ENCODE results near the gene ERP44. TPM values are rescaled to one million over a fixed set of nuclear protein-coding genes. Genes with fewer than 3 reads are reported as not detected.
"Not testable (repeated sequence)": the region's sequence is repeated elsewhere in the genome, so short reads cannot be mapped to it uniquely, and the experiment has no call there.

ERP44 gene
- total and polyA plus RNA-seq, 9 donors: 16.0 to 26.5 (median 18.8) TPM

DNA sequence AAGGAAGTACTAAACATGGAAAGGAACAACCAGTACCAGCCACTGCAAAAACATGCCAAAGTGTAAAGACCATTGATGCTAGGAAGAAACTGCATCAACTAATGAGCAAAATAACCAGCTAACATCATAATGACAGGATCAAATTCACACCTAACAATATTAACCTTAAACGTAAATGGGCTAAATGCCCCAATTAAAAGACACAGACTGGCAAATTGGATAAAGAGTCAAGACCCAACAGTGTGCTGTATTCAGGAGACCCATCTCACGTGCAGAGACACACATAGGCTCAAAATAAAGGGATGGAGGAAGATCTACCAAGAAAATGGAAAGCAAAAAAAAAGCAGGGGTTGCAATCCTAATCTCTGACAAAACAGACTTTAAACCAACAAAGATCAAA, 108.3 kb downstream of the ERP44 start:
- H3K27ac ChIP-seq (ENCODE audit: low read length); H3K36me3 ChIP-seq (ENCODE audit: control insufficient read depth, insufficient read depth, low read length); DNase-seq; H3K4me1 ChIP-seq (ENCODE audit: control insufficient read depth, insufficient read depth, low read length); H3K4me3 ChIP-seq (ENCODE audit: low read length); H3K27me3 ChIP-seq (ENCODE audit: control insufficient read depth, insufficient read depth, low read length): not testable (repeated sequence)
- no CpG with 5 or more reads among the region's 2 CpGs for WGBS (ENCODE audit: insufficient coverage)
- peaks cover 12% of the 10 kb centered on the region for H3K9me3 ChIP-seq (replicated peaks; ENCODE audit: control insufficient read depth, low read depth, low read length)

DNA sequence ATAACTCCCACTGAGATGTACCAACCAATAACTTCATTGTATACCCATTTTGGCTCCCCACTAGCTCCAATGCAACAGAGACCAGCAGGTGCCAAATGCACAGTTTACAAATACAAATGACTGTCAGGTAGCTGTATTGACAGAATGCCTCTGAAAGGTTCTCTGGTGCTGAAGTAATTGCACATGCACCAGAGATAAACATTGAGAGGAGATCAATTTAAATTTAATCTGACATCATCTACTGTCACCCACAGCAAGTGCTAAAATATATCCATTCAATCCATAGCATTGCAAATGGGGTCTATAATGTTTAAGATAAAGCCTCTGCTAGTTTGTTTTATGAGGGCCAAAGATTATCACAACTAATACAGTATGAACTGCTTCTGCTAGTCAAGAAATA, 112.2 kb downstream of the ERP44 start:
- peaks cover 12% of the 10 kb centered on the region for H3K9me3 ChIP-seq (replicated peaks; ENCODE audit: control insufficient read depth, low read depth, low read length)
- peaks cover 5% of the 10 kb centered on the region for H3K36me3 ChIP-seq (ENCODE audit: control insufficient read depth, insufficient read depth, low read length)
- no peak for DNase-seq
- no peak overlapping the region for H3K27ac ChIP-seq (ENCODE audit: low read length)
- no peaks in the 10 kb centered on the region for H3K27me3 ChIP-seq (ENCODE audit: control insufficient read depth, insufficient read depth, low read length)
- no peaks in the 10 kb centered on the region for H3K4me1 ChIP-seq (ENCODE audit: control insufficient read depth, insufficient read depth, low read length)
- no peak overlapping the region for H3K4me3 ChIP-seq (ENCODE audit: low read length)

DNA sequence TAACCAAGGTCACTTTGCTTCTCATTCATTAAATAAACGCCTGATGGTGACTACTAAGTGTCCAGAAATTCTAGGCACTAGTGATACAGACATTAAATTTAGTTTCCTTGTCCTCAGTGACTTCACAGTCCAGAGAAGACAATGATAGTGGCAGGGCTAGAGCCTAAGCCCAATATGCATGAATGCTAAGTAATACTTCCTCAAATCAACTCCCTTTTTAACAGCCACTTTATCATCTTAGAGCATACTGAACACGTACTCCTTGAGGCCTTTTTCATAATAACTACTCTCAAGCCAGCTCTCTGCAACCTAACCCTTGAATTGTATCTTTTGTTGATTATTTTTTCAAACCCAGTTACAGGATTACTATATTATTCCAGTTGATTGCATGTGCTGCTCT, 118.2 kb downstream of the ERP44 start:
- Histone ChIP-seq H3K27me3 (ENCODE audit: control insufficient read depth, insufficient read depth, low read length) (no peaks in the 10 kb centered on the region), H3K27ac (ENCODE audit: low read length) (no peak overlapping the region), H3K4me3 (ENCODE audit: low read length) (no peak overlapping the region), H3K36me3 (ENCODE audit: control insufficient read depth, insufficient read depth, low read length) (peaks cover 5% of the 10 kb centered on the region), H3K4me1 (ENCODE audit: control insufficient read depth, insufficient read depth, low read length) (no peaks in the 10 kb centered on the region), H3K9me3 (replicated peaks; ENCODE audit: control insufficient read depth, low read depth, low read length) (no peaks in the 10 kb centered on the region)
- DNase-seq: no peak
- WGBS (ENCODE audit: insufficient coverage): no CpG with 5 or more reads among the region's 2 CpGs

DNA sequence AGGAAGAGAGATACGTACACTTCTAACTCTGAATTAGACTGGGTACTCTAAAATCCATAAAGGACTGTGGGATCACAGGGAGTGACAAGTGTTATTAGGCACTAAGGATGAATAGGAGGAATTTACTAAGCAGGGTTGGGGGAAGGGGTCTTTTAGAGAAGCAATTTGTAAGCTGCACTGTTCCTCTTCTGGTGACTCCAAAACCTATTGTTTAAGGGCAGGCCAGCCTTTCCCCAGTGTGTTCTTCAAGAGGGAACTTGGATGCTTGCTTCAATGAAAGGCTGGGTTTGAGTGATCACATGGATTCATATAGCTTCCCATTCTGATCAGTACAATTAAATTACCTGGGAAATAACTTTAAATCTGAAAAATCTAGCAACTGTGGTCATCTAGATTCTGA, 120.6 kb downstream of the ERP44 start:
- no CpG with 5 or more reads among the region's 1 CpG for WGBS (ENCODE audit: insufficient coverage)
- Histone ChIP-seq H3K4me3 (ENCODE audit: low read length) (no peak overlapping the region), H3K36me3 (ENCODE audit: control insufficient read depth, insufficient read depth, low read length) (peaks cover 8% of the 10 kb centered on the region), H3K27ac (ENCODE audit: low read length) (no peak overlapping the region), H3K9me3 (replicated peaks; ENCODE audit: control insufficient read depth, low read depth, low read length) (no peaks in the 10 kb centered on the region), H3K4me1 (ENCODE audit: control insufficient read depth, insufficient read depth, low read length) (no peaks in the 10 kb centered on the region), H3K27me3 (ENCODE audit: control insufficient read depth, insufficient read depth, low read length) (no peaks in the 10 kb centered on the region)
- no peak for DNase-seq

DNA sequence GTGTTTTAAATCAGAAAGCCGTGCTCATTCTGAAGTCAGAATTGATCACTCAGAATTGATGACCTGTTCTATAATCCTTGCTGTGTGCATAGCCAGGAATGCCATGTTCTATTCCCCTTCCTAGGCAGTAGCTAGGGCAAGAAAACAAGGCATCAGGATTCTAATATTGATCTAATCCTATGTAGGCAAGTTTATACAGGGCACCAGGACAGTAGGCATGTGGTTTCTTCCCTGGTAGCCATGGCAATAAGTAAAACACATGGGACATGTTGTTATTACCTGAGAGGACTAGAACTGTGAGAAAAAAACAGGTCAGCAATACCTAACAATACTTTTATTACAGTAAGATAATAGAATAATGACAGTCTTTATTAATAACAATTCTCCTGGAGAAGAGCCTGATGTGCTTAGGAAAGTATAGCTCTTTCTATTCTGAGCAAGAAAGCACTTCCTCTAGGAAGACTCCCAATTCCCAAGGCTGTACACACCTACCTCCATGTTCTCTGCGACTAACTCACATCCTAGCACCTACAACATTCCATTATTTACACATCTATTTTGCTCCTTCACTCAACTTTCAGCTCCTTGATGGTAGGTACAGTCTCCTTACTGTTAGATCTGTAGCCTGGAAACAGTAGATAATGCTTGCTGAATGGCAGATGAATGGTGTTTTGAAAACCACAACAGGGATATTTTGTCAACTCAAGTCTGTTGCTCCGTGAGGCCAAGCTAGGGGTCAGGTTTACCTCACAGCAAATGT, 121.6 kb downstream of the ERP44 start:
- H3K4me3 ChIP-seq (ENCODE audit: low read length): no peak overlapping the region
- no peak for DNase-seq
- 100% methylated on average over 1 of the region's 3 CpGs for WGBS (ENCODE audit: insufficient coverage)
- H3K27ac ChIP-seq (ENCODE audit: low read length): no peak overlapping the region
- H3K4me1 ChIP-seq (ENCODE audit: control insufficient read depth, insufficient read depth, low read length): no peaks in the 10 kb centered on the region
- H3K36me3 ChIP-seq (ENCODE audit: control insufficient read depth, insufficient read depth, low read length): peaks cover 3% of the 10 kb centered on the region
- no peaks in the 10 kb centered on the region for H3K9me3 ChIP-seq (replicated peaks; ENCODE audit: control insufficient read depth, low read depth, low read length)
- no peaks in the 10 kb centered on the region for H3K27me3 ChIP-seq (ENCODE audit: control insufficient read depth, insufficient read depth, low read length)

DNA sequence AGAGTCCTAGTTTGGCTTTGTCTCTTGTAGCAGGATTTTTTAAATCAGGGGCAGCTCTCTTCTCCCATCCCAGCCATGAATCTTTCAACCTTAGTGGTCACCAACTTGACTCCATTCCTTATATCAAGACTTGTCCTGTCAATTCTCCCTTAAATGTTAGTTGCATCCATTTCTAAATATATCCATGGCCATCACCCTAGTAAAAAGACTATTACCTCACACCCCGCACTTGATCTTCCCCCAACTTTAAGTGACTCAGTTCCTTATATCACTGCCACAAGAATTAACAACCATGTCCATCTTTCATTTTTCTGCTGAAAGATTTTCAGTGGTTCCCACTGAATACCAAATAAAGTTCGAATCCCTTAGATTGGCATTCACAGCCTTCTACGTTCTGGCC, 125.3 kb downstream of the ERP44 start:
- Histone ChIP-seq H3K36me3 (ENCODE audit: control insufficient read depth, insufficient read depth, low read length) (peaks cover 9% of the 10 kb centered on the region), H3K9me3 (replicated peaks; ENCODE audit: control insufficient read depth, low read depth, low read length) (no peaks in the 10 kb centered on the region), H3K4me1 (ENCODE audit: control insufficient read depth, insufficient read depth, low read length) (no peaks in the 10 kb centered on the region), H3K27ac (ENCODE audit: low read length) (no peak overlapping the region), H3K4me3 (ENCODE audit: low read length) (no peak overlapping the region), H3K27me3 (ENCODE audit: control insufficient read depth, insufficient read depth, low read length) (no peaks in the 10 kb centered on the region)
- 100% methylated on average over 2 of the region's 3 CpGs for WGBS (ENCODE audit: insufficient coverage)
- DNase-seq: no peak

DNA sequence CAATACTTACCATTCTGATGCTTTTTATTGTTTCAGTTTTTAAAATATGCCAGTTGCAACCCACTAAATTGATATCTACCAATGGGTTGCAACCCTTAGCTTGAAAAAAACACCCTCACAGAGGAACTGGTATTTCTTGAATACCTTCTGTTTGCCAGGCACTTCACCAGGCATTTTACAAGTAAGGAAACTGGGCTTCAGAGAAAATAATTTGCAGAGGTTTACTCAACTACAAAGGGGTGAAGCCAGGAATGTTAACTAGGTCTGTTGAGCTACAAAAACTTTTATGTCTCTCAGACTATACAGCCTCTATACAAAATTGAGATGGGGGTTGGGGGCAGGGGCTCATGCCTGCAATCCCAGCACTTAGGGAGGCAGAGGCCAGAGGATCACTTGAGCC, 127.4 kb downstream of the ERP44 start:
- H3K36me3 ChIP-seq (ENCODE audit: control insufficient read depth, insufficient read depth, low read length): peaks cover 14% of the 10 kb centered on the region

DNA sequence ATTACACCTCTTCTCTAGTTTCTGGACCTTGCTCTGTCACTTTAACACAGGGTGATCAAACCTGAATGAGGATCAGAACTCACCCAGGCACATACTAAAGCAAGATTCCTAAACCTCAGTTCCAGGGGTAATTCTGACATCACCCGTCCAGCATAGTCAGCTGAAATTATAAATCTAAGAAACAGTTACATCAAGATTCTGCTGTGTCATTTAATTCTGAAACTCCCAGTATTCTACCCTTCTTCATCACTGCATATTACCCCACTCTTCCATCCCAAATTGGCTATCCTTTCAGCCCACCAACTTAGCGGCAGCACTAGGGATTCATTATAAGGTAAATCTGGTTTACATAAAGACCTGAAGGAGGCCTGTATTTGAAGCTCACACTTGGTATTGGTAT, 128.3 kb downstream of the ERP44 start:
- Histone ChIP-seq H3K36me3 (ENCODE audit: control insufficient read depth, insufficient read depth, low read length) (peaks cover 14% of the 10 kb centered on the region), H3K4me1 (ENCODE audit: control insufficient read depth, insufficient read depth, low read length) (no peaks in the 10 kb centered on the region), H3K27me3 (ENCODE audit: control insufficient read depth, insufficient read depth, low read length) (no peaks in the 10 kb centered on the region), H3K27ac (ENCODE audit: low read length) (no peak overlapping the region), H3K4me3 (ENCODE audit: low read length) (no peak overlapping the region), H3K9me3 (replicated peaks; ENCODE audit: control insufficient read depth, low read depth, low read length) (no peaks in the 10 kb centered on the region)
- WGBS (ENCODE audit: insufficient coverage): 100% methylated on average over 1 of the region's 2 CpGs
- DNase-seq: no peak

More for the DNA sequence above, 127.4 kb downstream of the ERP44 start:
- DNase-seq: no peak
- Histone ChIP-seq H3K27me3 (ENCODE audit: control insufficient read depth, insufficient read depth, low read length) (no peaks in the 10 kb centered on the region), H3K9me3 (replicated peaks; ENCODE audit: control insufficient read depth, low read depth, low read length) (no peaks in the 10 kb centered on the region), H3K4me3 (ENCODE audit: low read length) (no peak overlapping the region), H3K27ac (ENCODE audit: low read length) (no peak overlapping the region), H3K4me1 (ENCODE audit: control insufficient read depth, insufficient read depth, low read length) (no peaks in the 10 kb centered on the region)

DNA sequence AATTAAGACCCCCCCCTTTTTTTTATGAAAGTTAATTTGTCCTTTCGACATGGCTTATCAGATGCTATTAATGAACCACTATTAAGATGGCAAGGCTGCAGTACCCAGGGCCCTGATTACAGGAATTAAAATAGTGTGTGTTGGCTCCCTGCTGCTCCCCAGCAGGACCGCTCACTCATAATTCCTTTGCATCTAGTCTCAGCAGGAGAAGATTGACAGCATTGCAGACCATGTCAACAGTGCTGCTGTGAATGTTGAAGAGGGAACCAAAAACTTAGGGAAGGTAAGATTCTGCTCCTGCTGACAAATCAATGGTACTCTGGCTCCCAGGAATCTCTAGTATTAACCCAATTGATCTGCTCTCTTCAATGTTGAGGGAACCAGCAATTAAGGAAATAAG, 131.3 kb downstream of the ERP44 start:
- WGBS (ENCODE audit: insufficient coverage): 100% methylated on average over 1 of the region's 2 CpGs
- H3K9me3 ChIP-seq (replicated peaks; ENCODE audit: control insufficient read depth, low read depth, low read length): no peaks in the 10 kb centered on the region
- no peak for DNase-seq
- H3K27ac ChIP-seq (ENCODE audit: low read length): no peak overlapping the region
- H3K36me3 ChIP-seq (ENCODE audit: control insufficient read depth, insufficient read depth, low read length): peaks cover 10% of the 10 kb centered on the region
- H3K4me3 ChIP-seq (ENCODE audit: low read length): no peak overlapping the region
- H3K4me1 ChIP-seq (ENCODE audit: control insufficient read depth, insufficient read depth, low read length): no peaks in the 10 kb centered on the region
- H3K27me3 ChIP-seq (ENCODE audit: control insufficient read depth, insufficient read depth, low read length): no peaks in the 10 kb centered on the region

DNA sequence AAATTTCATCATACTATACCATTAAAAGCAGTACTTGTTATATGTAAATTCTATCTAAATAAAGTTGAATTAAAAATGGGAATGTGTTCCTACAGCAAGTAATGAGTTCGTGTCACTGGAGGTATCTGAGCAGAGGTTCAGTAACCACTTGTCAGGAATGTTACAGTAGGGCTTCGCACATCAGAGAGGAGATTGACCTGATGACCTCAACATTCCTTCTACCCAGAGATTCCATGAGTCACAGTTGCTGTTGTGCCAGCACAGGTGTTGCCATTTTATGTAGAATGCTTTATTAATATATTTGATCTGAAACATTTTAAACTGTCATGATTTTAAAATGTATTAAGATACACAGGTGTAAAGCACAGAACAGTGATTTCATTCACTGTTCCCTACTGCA, 132.1 kb downstream of the ERP44 start:
- no peaks in the 10 kb centered on the region for H3K9me3 ChIP-seq (replicated peaks; ENCODE audit: control insufficient read depth, low read depth, low read length)
- H3K4me3 ChIP-seq (ENCODE audit: low read length): no peak overlapping the region
- no peaks in the 10 kb centered on the region for H3K27me3 ChIP-seq (ENCODE audit: control insufficient read depth, insufficient read depth, low read length)
- DNase-seq: no peak
- H3K4me1 ChIP-seq (ENCODE audit: control insufficient read depth, insufficient read depth, low read length): no peaks in the 10 kb centered on the region
- no CpG with 5 or more reads among the region's 2 CpGs for whole genome bisulfite sequencing (ENCODE audit: insufficient coverage)
- H3K36me3 ChIP-seq (ENCODE audit: control insufficient read depth, insufficient read depth, low read length): peaks cover 10% of the 10 kb centered on the region
- H3K27ac ChIP-seq (ENCODE audit: low read length): no peak overlapping the region

DNA sequence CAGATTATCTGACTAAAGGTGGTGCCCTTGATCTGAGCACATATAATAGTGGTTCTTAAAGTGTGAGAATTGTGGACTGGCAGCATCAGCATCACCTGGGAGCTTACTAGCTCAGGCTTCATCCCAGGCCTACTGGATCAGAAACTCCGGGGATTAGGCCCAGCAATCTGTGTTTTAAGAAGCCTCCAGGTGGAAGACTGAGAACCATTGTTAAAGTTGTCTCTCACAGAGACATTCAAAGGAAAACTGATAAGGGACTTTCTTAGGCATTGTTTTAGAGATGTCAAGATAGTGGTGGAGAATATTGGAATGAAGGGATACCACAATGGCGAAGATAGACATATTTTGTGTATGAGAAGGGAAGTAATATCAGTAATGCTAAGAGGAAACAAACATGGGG, 132.8 kb downstream of the ERP44 start:
- H3K36me3 ChIP-seq (ENCODE audit: control insufficient read depth, insufficient read depth, low read length): peaks cover 12% of the 10 kb centered on the region
- 100% methylated on average over 2 of the region's 2 CpGs for WGBS (ENCODE audit: insufficient coverage)

More for the DNA sequence above, 132.8 kb downstream of the ERP44 start:
- Histone ChIP-seq H3K4me3 (ENCODE audit: low read length) (no peak overlapping the region), H3K27ac (ENCODE audit: low read length) (no peak overlapping the region), H3K4me1 (ENCODE audit: control insufficient read depth, insufficient read depth, low read length) (no peaks in the 10 kb centered on the region), H3K27me3 (ENCODE audit: control insufficient read depth, insufficient read depth, low read length) (no peaks in the 10 kb centered on the region), H3K9me3 (replicated peaks; ENCODE audit: control insufficient read depth, low read depth, low read length) (no peaks in the 10 kb centered on the region)
- no peak for DNase-seq
